ENCODE data around the gene PLAC1.

DNA sequence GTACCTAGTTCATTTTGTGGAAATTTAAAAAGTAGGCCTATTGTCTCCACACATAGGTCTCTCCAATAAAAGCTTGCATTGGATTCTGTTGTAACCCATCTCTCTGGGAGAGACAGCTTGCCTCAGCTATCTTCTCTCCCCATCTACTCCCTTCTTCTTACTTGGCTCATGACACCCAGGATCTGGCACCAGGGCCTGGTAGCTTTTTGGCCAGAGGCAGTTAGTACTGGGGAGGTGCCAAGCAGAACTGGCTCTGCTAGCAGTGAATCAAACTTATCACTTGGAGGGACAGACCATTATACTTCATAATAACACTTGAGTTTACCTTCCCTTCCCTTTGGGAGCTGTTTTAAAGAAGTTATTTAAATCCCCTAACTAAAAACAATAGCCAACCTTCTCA is 31.8 kb downstream of the PLAC1 start:
- TF ChIP-seq CTCF (IDR thresholded peaks at IDR 0.05) (no peak), EP300 (IDR thresholded peaks at IDR 0.05) (no peak)
